Measurements from ENCODE around the gene ST3GAL2.
"Not testable (repeated sequence)": the region's sequence is repeated elsewhere in the genome, so short reads cannot be mapped to it uniquely, and the experiment has no call there.

The ST3GAL2 gene

DNA sequence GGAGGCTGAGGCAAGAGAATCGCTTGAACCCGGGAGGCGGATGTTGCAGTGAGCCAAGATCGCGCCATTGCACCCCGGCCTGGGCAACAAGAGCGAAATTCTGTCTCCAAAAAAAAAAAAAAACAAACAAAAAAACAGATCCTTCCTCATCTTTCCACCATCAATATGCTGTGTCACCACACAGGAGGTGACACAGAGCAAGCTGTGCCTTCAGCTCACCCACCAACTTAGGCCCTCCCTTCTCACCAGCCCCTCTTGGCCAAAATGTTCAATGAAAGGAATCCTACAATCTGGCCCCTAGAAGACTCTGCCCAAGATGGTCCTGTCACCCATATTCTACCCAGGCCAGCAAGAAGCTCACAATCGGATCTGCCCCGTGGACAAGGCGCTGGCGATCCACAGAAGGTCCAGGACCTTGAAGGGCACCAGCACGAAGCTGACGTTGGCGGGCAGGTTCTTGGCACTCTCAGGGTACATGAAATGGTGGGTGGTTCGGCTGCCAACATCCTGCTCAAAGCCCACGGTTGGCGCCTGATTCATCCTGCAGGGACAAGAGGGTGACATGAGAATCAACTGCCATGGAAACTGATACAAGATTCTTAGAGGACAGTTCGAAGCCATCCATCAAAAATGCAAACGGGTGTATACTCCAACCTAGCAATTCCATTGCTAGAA, 50.8 kb downstream of the ST3GAL2 start:
- no peak for DNase-seq (ENCODE audit: low read depth in 1 of 2, low spot score in 1 of 2)

DNA sequence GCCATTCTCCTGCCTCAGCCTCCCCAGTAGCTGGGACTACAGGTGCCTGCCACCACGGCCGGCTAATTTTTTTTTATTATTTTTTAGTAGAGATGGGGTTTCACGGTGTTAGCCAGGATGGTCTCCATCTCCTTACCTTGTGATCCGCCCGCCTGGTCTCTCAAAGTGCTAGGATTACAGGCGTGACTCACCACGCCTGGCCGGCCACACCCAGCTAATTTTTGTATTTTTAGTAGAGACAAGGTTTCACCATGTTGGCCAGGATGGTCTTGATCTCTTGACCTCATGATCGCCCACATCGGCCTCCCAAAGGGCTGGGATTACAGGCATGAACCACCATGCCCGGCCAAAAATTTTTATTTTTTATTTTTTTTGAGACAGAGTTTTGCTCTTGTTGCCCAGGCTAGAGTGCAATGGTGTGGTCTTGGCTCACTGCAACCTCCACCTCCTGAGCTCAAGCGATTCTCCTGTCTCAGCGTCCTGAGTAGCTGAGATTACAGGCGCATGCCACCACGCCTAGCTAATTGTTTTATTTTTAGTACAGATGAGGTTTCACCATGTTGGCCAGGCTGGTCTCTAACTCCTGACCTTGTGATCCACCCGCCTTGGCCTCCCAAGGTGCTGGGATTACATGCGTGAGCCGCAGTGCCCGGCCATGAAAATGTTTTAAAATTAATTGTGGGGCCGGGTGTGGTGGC, 52.5 kb downstream of the ST3GAL2 start:
- DNase-seq (ENCODE audit: low read depth in 1 of 2, low spot score in 1 of 2): not testable (repeated sequence)

DNA sequence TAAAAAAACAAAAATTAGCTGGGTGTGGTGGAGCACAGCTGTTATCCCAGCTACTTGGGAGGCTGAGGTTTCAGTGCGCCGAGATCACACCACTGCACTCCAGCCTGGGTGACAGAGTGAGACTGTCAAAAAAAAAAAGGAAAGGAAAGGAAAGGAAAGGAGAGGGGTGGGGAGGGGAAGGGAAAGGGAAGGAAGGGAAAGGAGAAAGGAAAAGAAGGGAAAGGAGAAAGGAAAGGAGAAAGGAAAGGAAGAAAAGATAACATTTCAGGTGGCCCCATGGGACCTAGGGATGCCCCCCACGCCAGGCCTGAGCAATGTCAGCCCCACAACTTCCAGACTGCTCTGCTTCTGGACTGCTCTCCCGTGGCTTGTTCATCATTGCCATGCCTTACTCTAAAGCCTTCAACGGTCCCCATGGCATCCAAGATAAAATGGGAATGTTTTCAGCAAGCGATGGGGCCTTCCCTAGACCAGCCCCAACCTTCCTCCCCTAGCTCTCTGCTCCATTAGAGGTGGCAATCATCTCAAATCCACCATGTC, 55.4 kb downstream of the ST3GAL2 start:
- DNase-seq (ENCODE audit: low read depth in 1 of 2, low spot score in 1 of 2): no peak

DNA sequence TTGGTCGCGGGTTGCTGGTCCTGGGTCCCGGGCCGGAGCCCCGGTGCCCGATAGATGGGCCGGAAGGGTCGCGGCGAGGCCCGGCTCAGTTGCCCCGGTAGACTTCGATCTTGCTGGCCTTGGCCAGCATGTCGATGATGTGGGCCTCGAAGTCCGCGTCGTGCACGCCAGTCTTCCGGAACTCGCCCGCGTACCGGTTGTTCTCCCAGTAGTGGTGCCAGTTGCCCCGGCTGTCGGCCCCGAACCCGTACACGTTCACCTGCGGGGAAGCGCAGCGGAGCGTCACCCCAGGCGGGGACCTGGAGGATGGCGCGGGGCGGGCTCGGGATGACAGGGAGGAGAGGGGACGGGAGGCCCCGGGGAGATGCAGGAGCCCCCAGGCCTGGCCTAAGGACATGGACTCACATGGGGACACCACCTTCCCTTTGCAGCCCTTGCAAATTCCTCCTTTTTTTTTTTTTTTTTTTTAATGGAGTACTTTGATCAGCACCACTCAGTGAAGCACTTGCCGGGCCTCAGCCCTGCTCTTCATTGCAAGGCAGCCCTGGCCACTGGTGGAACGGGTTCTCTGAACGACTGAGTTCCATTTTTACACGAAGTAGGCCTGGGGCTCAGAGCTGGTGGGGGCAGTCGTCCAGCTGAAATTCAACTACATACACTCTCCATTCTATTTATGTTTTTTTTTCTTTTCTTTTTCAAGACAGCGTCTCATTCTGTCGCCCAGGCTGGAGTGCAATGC, 57.1 kb downstream of the ST3GAL2 start:
- DNase-seq (ENCODE audit: low read depth in 1 of 2, low spot score in 1 of 2): no peak

DNA sequence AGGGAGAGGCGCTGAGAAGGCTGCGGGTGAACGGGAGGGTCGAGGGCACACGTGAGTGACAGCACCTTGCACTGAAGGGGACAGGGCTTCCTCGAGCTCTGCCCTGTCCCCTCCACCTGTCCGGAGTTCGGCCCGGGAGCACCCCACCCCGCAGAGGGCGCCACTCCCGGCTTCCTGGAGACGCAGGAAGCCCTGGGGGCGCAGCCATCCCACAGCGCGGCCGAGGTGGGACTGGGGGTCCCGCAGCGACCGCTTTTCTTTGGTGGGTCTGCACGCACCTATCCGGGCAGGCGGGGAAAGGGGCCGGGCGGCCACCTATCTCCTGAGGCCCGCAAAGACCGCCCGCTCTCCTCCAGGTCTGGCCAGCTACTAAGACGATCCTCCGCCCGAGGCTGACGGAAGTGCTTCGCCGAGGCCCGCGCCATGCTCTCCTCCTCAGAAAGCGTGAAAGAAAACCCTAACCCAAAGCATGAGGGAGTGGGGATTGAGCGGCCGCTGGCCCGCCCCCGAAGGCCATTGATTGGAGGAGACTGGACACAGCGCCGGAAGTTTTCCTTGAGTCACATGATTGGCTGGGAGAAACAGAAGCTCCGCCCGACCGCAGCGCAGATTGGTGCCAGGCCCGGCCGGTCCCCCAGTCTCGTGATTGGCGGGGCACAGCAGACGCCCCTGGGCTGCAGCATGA, 57.8 kb downstream of the ST3GAL2 start:
- DNase-seq (ENCODE audit: low read depth in 1 of 2, low spot score in 1 of 2): peak; percentile 89

DNA sequence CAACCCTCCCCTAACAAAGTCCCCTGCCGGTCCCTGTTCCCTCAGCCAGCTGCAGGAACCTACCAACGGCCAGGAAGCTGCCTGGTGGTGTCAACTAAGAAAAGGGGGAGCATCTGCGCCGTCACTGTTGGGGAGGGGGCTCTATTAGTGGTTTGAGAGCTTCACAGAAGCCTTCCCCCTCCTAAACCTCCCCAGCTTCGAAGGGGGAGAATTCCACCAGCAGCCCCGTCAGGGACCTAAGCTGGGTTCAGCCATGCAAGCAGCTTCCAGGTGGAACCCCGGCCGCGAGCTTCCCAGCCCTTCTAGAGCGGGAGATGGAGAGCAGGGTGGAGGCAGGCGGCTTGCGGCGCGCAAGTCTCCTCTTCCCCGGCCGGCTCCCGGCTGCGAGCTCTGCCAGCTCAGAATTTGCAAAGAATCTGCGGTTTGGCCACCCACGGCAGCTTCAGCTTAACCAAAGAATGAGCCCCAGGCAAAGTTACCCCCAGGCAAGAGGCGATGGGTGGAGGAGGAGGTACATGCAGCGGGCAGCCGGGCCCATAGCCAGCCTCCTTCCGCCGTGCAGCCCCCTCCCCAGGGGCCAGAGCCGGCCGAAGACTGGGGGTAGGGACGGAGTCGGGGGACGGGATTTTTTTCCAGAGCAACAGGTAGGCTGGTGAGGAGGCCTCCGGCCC, 58.5 kb downstream of the ST3GAL2 start:
- peak; percentile 33 to 69 for DNase-seq (ENCODE audit: low read depth in 1 of 2, low spot score in 1 of 2)

DNA sequence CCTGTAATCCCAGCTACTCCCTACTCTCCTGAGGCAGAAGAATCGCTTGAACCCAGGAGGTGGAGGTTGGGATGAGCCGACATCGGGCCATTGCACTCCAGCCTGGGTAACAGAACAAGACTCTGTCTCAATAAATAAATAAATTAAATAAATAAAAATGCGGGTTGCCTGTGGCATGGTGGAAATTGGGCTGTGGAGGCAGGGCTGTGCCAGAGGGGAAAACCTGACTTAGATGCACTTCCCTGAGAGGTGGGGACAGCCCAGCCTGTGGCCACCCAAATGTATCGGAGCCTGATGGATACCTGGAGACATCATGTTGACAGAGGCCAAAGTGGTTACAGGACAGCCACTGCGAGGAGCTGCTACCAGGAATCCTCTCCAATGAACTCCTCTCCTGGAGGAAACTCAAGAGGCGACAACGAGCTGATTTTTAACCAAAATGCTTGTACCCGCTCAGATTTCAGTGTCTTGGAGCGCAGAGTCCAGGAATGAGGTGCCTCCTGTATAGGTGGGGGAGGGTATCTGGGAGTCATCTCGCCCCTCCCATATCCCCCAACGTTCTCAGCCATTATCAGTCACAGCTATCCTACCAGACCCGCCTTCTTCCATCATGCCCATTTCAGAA, 59.9 kb downstream of the ST3GAL2 start:
- no peak for DNase-seq (ENCODE audit: low read depth in 1 of 2, low spot score in 1 of 2)

DNA sequence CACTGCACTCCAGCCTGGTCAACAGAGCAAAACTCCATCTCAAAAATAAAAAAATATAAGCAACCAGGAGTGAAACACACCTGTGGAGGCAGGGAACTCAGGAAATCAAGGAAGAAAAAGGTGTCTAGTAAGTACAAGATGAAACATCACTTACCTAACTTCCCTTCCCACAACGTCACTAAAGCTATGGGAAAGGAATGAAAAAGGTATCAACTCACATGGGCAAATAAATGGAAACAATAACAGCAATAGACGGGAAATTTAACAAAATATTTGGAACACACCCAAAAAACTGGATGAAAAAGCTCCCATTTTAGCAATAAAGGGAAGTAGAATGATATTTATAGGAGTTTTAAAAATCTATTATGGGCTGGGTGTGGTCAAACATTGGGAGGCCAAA, 61.1 kb downstream of the ST3GAL2 start:
- DNase-seq (ENCODE audit: low read depth in 1 of 2, low spot score in 1 of 2): no peak

DNA sequence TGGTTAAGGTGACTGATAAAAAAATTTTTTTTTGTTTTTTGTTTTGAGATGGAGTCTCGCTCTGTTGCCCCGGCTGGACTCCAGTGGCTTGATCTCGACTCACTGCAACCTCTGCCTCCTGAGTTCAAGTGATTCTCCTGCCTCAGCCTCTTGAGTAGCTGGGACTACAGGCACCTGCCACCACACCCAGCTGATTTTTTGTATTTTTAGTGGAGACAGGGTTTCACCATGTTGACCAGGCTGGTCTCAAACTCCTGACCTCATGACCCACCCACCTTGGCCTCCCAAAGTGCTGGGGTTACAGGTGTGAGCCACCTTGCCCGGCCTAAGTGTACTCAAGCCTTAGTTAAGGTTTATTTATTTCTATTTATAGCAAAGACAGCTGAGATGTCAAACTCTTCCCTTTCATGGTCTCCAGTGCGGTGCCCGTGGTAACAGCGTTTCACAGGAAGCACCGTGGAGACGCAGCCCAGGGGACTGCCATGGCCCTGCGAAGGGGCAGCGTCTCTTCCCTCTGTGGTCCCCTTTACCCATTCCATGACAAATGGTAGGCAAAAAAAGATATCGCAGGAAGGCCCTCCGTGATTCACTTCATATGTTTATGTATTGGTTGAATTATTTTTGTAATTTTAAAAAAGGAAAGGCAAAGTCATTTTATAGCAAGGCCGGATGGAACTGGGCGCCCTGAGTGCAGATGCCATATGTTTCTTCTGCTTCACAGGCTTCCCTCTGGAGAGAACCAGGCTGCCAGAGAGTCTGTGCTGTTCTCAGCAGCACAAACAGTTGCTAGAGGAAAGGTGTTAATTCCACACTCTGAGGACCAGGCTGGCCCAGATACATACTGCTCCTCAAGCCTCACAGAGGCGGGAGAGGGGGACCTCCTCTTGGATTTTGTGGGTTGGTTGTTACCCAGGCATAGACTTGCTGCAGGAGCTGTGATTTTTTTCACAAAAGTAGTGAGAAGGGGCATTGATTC, 63.0 kb downstream of the ST3GAL2 start:
- DNase-seq (ENCODE audit: low read depth in 1 of 2, low spot score in 1 of 2): no peak

DNA sequence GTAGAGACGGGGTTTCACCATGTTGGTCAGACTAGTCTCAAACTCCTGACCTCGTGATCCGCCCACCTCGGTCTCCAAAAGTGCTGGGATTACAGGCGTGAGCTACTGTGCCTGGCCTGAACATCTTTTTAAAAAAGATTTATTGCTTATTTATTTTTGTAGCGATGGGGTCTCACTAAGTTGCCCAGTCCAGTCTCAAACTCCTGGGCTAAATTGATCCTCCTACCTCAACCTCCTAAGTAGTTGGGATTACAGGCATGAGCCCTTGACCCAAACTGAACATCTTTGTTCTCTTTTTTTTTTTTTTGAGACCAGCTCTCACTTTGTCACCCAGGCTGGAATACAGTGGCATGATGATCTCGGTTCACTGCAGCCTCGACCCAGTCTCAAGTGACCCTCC, 64.7 kb downstream of the ST3GAL2 start:
- DNase-seq (ENCODE audit: low read depth in 1 of 2, low spot score in 1 of 2): no peak

DNA sequence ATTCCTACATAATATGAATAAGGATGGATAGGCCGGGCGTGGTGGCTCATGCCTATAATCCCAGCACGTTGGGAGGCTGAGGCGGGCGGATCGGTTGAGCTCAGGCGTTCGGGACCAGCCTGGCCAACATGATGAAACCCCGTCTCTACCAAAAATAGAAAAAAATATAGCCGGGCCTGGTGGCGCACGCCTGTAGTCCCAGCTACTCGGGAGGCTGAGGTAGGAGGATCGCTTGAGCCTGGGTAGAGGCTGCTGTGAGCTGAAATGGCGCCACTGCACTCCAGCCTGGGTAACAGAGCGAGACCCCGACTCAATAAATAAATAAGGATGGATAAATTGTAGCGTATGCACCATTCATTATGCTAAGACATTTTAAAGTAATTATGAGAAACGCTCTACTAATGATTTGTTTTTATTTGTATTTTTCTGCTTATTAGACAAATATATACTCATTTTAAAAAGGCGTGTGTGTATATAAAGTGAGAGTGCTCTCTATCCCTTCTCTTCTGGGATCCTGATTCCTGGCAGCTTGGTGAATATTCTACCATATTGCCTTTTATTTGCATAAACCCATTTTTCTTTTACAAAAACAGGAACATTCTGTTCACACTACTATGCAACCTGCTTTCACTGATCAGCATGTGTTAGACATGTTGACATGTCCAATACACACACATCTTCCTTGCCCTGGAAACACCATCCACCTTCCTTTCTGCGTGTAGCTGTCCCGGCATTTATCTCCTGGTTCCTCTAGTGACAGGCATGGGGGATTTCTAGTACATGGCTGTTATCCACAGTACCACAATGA, 65.8 kb downstream of the ST3GAL2 start:
- DNase-seq (ENCODE audit: low read depth in 1 of 2, low spot score in 1 of 2): no peak

DNA sequence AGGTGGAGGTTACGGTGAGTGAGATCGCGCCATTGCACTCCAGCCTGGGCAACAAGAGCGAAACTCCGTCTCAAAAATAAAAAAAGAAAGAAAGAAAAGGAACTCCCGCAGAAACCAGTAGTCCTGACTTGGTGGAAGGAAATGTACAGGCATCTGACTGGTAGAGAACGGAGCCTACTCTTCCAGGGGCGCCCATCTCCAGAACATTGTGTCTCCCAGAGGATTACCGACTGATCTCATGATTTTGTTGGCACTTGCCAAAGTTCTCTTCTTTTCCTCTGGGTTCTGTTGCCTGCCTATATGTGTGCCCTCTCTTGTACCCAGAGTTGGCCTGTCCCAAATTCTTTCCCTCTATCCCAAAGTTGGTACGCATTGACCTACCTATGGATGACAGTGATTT, 68.0 kb downstream of the ST3GAL2 start:
- DNase-seq (ENCODE audit: low read depth in 1 of 2, low spot score in 1 of 2): no peak

DNA sequence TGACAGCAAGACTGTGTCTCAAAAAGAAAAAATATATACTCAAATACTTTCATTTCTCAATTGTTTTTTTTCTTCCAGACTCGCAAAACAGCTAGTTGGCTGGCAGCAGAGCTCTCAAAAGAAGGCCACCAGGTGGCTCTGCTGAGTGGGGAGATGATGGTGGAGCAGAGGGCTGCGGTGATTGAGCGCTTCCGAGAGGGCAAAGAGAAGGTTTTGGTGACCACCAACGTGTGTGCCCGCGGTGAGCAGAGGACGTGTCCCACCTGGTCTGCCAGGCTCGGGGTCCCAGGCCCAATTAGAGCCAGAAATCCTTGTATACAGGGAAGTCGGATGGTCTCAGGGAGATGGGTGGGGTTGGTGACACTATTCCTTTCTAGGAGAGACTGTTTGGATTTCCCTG, 68.8 kb downstream of the ST3GAL2 start:
- not testable (repeated sequence) for DNase-seq (ENCODE audit: low read depth in 1 of 2, low spot score in 1 of 2)

DNA sequence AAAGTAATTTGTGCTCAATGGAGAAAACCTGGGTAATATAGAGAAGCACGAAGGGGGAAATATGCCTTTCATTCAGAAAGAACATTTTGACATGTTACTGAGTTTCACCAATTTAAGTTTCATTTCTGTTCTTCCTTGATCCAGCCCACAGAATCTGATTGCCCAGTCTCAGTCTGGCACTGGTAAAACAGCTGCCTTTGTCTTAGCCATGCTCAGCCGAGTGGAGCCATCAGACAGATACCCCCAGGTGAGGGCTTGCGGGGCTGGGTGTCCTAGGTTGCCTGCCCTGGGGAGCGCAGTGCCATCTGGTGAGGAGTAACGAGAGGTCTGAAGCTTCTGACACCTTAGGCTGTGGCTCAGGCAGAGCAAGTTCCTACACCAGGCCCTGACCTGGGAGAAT, 74.5 kb downstream of the ST3GAL2 start:
- DNase-seq (ENCODE audit: low read depth in 1 of 2, low spot score in 1 of 2): no peak

DNA sequence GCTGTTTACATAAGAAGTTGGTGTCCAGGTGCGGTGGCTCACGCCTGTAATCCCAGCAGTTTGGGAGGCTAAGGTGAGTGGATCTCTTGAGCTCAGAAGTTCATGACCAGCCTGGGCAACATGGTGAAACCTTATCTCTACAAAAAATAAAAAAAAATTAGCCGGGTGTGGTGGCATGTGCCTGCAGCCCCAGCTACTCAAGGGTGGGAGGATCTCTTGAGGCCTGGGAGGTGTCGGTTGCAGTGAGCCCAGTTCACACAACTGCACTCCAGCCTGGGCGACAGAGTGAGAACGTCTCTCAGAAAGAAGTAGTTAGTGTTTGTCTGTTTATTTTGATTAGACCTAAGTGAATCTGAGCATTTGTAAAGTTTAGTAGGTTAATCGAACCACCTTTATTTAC, 79.3 kb downstream of the ST3GAL2 start:
- DNase-seq (ENCODE audit: low read depth in 1 of 2, low spot score in 1 of 2): no peak

DNA sequence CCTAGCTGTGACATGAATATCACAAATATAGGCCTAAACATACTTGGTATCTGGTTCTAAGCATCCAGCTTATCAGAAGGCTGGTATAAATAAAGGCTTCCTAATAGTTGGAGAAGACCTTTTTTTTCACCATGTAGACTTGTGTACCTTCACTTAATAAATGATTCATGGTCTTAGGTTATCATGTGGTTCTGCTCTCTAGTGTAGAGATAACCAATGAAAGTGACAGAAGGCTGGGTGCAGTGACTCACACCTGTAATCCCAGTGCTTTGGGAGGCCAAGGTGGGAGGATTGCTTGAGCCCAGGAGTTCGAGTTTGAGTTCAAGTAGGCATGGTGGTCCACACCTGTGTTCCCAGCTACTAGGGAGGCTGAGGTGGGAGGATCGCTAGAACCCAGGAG, 89.1 kb downstream of the ST3GAL2 start:
- no peak for DNase-seq (ENCODE audit: low read depth in 1 of 2, low spot score in 1 of 2)

DNA sequence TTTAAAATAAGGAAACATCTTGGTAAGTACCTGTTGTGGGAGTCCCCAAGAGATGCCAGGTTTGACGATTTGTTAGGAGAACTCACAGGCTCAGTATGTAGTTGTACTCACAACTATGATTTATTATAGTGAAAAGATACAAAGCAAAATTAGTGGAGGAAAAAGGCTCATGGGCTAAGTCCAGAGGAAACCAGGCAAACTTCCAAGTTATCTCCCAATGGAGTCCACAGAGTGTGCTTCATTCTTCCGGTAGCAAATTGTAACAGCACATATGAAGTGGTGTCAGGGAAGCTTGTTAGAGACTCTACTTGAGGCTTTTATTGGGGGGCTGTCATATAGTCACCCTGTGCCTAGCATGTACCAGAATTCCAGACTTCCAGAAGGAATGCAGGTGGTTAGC, 89.9 kb downstream of the ST3GAL2 start:
- DNase-seq (ENCODE audit: low read depth in 1 of 2, low spot score in 1 of 2): no peak

DNA sequence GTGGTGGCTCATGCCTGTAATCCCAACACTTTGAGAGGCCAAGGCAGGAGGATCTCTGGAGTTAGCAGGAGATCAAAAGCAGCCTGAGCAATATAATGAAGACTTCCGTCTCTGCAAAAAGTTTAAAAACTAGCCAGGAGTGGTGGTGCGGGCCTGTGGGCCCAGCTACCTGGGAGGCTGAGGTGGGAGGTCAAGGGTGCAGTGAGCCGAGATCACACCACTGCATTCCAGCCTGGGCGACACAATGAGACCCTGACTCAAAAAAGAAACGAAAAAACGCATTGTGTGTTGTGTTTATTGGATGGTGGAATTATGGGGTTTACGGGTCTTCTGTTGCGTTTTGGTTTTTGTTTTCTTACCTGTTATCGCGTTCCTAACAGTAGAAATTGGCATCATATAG, 93.1 kb downstream of the ST3GAL2 start:
- DNase-seq (ENCODE audit: low read depth in 1 of 2, low spot score in 1 of 2): no peak
